GM19324 (cell line): Measurements from ENCODE around the gene RETREG1.

Experiments
- ATAC-seq: cut with Tn5 transposase; IDR thresholded peaks from one replicate; pipeline ENCODE4 v1.9.1; 2021; ENCODE audit warnings: mild to moderate bottlenecking, moderate library complexity; ENCODE audit not compliant: unreplicated experiment, low FRiP score

RETREG1 gene

GRCh38 chr5:16534280-16534679 is 82.5 kb downstream of the RETREG1 start:
- ATAC-seq = no peak

DNA sequence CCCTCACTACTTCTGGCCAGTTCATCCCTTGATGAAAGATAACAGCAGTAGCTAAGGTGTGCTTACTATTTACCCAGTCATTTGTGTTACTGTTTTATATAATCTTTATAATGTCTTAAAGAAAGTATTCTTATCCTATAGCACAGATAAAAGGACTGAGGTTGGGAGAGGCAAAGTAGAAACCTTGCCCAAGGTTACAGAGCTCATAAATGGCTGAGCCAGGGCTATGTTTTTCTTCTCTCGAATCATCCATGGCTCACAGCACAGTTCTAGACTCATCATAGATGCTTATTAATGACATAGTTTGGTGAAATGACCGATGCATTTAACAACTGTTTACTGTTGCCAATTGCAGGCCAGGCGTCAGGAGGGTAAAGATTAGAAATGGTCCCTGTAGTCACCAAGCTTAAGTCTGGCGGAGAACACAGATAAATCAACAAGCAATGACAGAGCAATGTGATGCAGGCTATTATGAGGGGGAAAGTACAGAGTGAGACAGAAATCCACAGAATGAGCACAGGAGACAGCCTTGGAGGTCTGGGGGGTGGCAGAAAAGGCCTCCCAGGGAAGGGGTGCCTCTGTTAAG is 85.6 kb downstream of the RETREG1 start:
- no peak for ATAC-seq

GRCh38 chr5:16529306-16529705 is 87.5 kb downstream of the RETREG1 start:
- ATAC-seq = no peak

GRCh38 chr5:16528382-16529110 is 88.3 kb downstream of the RETREG1 start:
- ATAC-seq = no peak

- no peak for ATAC-seq
Observed at GRCh38 chr5:16525651-16526050, 91.1 kb downstream of the RETREG1 start.

- ATAC-seq = no peak
Observed at GRCh38 chr5:16524286-16524685, 92.5 kb downstream of the RETREG1 start.

GRCh38 chr5:16521521-16522483 is 95.0 kb downstream of the RETREG1 start:
- ATAC-seq = no peak

DNA sequence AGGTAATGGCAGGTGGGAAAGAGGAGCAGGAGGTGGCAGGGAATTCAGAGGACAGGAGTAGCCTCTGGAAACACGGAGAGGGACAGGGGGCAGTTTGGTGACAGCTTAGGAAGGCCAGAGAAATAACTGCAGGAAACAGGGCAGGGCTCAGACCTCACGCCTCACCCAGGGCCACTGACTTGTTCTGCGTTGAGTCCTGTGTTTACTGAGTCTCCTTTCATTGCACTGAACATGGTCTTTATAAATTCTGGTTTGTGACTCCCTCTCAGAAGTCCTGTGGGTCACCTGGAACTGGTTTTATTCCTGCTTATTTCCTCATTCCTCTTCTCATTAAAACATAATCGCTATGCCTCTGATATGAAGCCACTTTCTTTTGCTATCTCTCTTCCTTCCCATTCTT is 96.0 kb downstream of the RETREG1 start:
- no peak for ATAC-seq

DNA sequence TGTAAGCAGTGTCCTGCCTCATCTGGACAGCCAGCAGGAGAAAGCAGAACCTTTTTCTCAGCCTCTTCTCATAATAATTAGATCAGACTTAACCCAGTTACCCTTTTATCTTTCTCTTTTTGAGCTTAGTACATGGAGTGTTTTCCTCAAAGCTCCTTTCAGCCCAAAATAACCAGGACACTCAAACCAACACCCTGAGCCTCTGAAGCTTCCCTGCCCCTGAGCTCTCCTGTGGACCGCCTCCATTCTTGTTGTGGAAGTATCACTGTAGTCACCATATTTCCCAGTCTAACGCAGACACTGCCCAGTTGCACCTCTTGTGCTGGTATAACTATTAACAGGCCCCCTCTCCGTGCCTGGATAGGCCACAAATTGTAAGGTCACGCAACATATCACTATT is 97.4 kb downstream of the RETREG1 start:
- ATAC-seq = no peak

DNA sequence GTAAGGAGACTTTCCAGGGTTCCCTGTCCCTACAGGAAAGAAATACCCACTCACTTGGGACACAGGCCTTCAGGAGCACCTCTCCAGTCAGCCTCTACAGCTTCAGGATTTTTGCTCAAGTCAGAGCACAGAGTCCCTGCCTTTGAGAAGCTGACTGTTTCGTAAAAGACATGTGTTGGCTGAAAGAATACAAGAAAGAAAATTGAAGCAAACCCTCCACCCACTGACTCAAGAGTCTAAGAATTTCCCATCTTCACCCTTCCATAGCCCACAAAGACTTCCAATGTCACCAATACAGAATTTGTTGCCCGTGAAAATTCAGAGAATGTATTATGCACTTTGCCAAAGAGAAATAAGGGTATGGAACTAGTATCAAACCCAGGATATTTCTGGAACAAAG is 98.2 kb downstream of the RETREG1 start:
- ATAC-seq = no peak

- ATAC-seq = no peak
Observed at GRCh38 chr5:16515532-16515931, 101.3 kb downstream of the RETREG1 start.

DNA sequence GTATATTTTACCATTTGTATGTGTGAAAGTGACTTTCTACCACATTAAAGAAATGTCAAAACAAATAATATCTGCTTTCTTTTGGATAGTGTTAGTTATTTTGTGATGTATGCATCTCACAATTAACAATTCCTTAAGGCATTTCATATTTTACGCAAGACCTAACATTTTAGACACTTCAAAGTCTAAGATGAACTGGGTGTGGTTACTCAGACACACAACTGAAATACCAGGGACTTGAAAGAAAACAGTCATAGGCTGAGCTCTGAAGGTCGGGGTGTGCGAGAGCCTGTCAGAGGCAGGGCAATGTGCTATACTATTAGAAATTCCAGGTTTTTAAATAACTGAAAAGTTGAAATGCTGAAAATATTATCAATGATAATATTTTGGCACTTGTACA is 106.7 kb downstream of the RETREG1 start:
- ATAC-seq = no peak

- no peak for ATAC-seq
Observed at GRCh38 chr5:16508730-16509531, 107.9 kb downstream of the RETREG1 start.

GRCh38 chr5:16507716-16508115 is 109.1 kb downstream of the RETREG1 start:
- no peak for ATAC-seq

DNA sequence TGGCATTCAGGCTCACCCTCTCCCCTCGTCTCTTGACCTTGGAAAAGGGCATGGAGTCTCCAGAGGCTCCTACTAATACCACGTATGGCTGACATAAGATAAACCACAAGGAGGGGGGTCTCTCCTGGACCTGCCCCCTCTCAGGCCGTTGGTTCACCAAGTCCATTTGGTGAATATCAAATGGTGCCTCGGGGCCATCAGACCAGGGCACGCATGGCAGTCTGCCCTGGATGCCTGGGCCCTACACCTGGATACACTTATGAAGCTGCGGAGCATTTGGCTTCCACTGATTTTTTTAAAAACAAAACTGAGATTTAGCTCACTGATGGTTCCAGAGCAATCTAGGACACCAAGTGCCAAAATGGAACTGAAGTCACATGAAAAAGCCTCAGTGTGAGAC is 110.9 kb downstream of the RETREG1 start:
- ATAC-seq = no peak

- no peak for ATAC-seq
Observed at GRCh38 chr5:16505140-16505891, 111.5 kb downstream of the RETREG1 start.

- no peak for ATAC-seq
Observed at GRCh38 chr5:16504571-16504970, 112.2 kb downstream of the RETREG1 start.

DNA sequence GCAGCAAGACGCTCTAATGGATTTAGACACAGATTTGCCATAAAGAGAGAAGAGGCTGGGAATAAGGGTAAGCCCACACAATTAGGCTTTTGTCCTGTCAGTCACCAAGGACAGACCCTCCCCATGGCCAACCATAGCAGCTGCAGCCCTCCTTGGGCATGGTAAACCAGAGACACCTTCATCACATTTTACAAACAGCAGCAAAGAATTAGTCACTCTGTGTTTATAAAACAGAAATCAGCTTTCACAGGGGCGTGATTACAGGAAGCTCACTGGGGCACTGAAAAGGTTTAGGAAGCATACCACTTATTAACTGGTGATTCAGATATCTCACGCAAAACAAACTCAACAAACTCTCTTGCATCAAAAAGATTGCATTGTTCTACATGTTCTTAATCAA is 113.9 kb downstream of the RETREG1 start:
- no peak for ATAC-seq

DNA sequence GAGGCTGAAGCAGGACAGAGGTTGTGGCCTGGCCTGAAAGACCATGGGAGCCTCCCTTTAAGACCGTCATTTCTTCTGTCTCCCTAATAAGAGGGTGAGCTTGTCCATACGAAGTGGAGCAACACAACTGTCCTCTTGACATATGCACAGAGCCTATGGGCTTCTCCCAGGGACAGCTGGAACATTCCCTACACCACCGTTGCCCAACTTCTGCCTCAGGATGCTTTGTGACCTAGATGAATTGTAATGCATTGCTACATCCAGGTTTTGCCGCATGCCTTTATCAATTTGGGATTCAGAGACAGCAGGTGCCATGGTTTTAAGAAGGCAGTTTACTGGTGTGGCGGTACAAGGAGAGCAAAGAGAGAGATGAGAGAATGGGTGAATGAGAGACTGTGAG is 116.8 kb downstream of the RETREG1 start:
- ATAC-seq = no peak

- ATAC-seq = no peak
Observed at GRCh38 chr5:16497546-16497945, 119.3 kb downstream of the RETREG1 start.
